ENCODE measurements around the gene PRKAG2. TPM values are rescaled to one million over a fixed set of nuclear protein-coding genes. Genes with fewer than 3 reads are reported as not detected.

PRKAG2 gene
- total and polyA plus RNA-seq, 4 donors: 3.6 to 25.1 (median 16.8) TPM

GRCh38 chr7:151566897-151567320 is 310.0 kb downstream of the PRKAG2 start:
- TF ChIP-seq HNF4G (IDR thresholded peaks at IDR 0.05) (no peak), YY1 (IDR thresholded peaks at IDR 0.05) (no peak), SP1 (IDR thresholded peaks at IDR 0.05) (no peak), FOXA1 (IDR thresholded peaks at IDR 0.05) (no peak)
- Histone ChIP-seq H3K27me3 (ENCODE audit: control insufficient read depth in 4 of 4, insufficient read depth in 4 of 4, low read length in 3 of 4) (no peaks in the 10 kb centered on the region), H3K27ac (ENCODE audit: low read depth in 1 of 2, low read length in 2 of 2) (no peak overlapping the region), H3K9me3 (ENCODE audit: control insufficient read depth in 4 of 4, low read length in 3 of 4) (no peaks in the 10 kb centered on the region), H3K4me1 (ENCODE audit: control insufficient read depth in 4 of 4, insufficient read depth in 4 of 4, low read length in 3 of 4) (no peaks in the 10 kb centered on the region), H3K9ac (ENCODE audit: low read depth in 1 of 2, low read length in 2 of 2) (no peak overlapping the region), H3K4me3 (ENCODE audit: low read depth in 1 of 3, low read length in 3 of 3) (no peak overlapping the region), H3K36me3 (ENCODE audit: control insufficient read depth in 4 of 4, insufficient read depth in 3 of 4, low read depth in 1 of 4, low read length in 3 of 4) (peaks cover 8 to 45% (median 34%) of the 10 kb centered on the region in 4 donors)
- DNase-seq (ENCODE audit: low spot score): no peak
- 83% methylated on average over 8 of the region's 8 CpGs for WGBS

GRCh38 chr7:151565541-151565940 is 311.4 kb downstream of the PRKAG2 start:
- DNase-seq (ENCODE audit: low spot score): no peak
- 87% methylated on average over 9 of the region's 9 CpGs for WGBS

More at GRCh38 chr7:151565541-151565940, 311.4 kb downstream of the PRKAG2 start:
- H3K9ac ChIP-seq (ENCODE audit: low read depth in 1 of 2, low read length in 2 of 2): no peak overlapping the region
- H3K4me3 ChIP-seq (ENCODE audit: low read depth in 1 of 3, low read length in 3 of 3): no peak overlapping the region
- H3K27me3 ChIP-seq (ENCODE audit: control insufficient read depth in 4 of 4, insufficient read depth in 4 of 4, low read length in 3 of 4): no peaks in the 10 kb centered on the region
- H3K4me1 ChIP-seq (ENCODE audit: control insufficient read depth in 4 of 4, insufficient read depth in 4 of 4, low read length in 3 of 4): peaks cover 0 to 2% (median 0%) of the 10 kb centered on the region in 4 donors
- TF ChIP-seq HNF4A (conservative IDR thresholded peaks at IDR 0.05) (no peak), SP1 (IDR thresholded peaks at IDR 0.05) (no peak), FOXA2 (IDR thresholded peaks at IDR 0.05) (no peak), JUND (IDR thresholded peaks at IDR 0.05) (no peak), HNF4G (IDR thresholded peaks at IDR 0.05) (no peak), RXRA (IDR thresholded peaks at IDR 0.05) (no peak), RAD21 (IDR thresholded peaks at IDR 0.05) (no peak), ZBTB33 (IDR thresholded peaks at IDR 0.05) (no peak), FOXA1 (IDR thresholded peaks at IDR 0.05) (no peak), EGR1 (IDR thresholded peaks at IDR 0.05; ENCODE audit: low read depth in 2 of 2) (no peak), NR2F2 (IDR thresholded peaks at IDR 0.05) (no peak), YY1 (IDR thresholded peaks at IDR 0.05) (no peak), TAF1 (conservative IDR thresholded peaks at IDR 0.05) (no peak), GABPA (IDR thresholded peaks at IDR 0.05 in 1 of 2, conservative IDR thresholded peaks at IDR 0.05 in 1 of 2) (no peak)
- TF ChIP-seq, protein P1, sequence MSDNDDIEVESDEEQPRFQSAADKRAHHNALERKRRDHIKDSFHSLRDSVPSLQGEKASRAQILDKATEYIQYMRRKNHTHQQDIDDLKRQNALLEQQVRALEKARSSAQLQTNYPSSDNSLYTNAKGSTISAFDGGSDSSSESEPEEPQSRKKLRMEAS (IDR thresholded peaks at IDR 0.05): no peak
- TF ChIP-seq, protein P2, sequence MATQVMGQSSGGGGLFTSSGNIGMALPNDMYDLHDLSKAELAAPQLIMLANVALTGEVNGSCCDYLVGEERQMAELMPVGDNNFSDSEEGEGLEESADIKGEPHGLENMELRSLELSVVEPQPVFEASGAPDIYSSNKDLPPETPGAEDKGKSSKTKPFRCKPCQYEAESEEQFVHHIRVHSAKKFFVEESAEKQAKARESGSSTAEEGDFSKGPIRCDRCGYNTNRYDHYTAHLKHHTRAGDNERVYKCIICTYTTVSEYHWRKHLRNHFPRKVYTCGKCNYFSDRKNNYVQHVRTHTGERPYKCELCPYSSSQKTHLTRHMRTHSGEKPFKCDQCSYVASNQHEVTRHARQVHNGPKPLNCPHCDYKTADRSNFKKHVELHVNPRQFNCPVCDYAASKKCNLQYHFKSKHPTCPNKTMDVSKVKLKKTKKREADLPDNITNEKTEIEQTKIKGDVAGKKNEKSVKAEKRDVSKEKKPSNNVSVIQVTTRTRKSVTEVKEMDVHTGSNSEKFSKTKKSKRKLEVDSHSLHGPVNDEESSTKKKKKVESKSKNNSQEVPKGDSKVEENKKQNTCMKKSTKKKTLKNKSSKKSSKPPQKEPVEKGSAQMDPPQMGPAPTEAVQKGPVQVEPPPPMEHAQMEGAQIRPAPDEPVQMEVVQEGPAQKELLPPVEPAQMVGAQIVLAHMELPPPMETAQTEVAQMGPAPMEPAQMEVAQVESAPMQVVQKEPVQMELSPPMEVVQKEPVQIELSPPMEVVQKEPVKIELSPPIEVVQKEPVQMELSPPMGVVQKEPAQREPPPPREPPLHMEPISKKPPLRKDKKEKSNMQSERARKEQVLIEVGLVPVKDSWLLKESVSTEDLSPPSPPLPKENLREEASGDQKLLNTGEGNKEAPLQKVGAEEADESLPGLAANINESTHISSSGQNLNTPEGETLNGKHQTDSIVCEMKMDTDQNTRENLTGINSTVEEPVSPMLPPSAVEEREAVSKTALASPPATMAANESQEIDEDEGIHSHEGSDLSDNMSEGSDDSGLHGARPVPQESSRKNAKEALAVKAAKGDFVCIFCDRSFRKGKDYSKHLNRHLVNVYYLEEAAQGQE (IDR thresholded peaks at IDR 0.05): no peak
- TF ChIP-seq, protein P3, sequence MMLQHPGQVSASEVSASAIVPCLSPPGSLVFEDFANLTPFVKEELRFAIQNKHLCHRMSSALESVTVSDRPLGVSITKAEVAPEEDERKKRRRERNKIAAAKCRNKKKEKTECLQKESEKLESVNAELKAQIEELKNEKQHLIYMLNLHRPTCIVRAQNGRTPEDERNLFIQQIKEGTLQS (IDR thresholded peaks at IDR 0.05): no peak
- TF ChIP-seq, protein P4, sequence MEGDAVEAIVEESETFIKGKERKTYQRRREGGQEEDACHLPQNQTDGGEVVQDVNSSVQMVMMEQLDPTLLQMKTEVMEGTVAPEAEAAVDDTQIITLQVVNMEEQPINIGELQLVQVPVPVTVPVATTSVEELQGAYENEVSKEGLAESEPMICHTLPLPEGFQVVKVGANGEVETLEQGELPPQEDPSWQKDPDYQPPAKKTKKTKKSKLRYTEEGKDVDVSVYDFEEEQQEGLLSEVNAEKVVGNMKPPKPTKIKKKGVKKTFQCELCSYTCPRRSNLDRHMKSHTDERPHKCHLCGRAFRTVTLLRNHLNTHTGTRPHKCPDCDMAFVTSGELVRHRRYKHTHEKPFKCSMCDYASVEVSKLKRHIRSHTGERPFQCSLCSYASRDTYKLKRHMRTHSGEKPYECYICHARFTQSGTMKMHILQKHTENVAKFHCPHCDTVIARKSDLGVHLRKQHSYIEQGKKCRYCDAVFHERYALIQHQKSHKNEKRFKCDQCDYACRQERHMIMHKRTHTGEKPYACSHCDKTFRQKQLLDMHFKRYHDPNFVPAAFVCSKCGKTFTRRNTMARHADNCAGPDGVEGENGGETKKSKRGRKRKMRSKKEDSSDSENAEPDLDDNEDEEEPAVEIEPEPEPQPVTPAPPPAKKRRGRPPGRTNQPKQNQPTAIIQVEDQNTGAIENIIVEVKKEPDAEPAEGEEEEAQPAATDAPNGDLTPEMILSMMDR (IDR thresholded peaks at IDR 0.05; ENCODE audit: low read depth, low read length, missing input control): no peak
- peaks cover 8 to 48% (median 34%) of the 10 kb centered on the region in 4 donors for H3K36me3 ChIP-seq (ENCODE audit: control insufficient read depth in 4 of 4, insufficient read depth in 3 of 4, low read depth in 1 of 4, low read length in 3 of 4)
- no peak overlapping the region for H3K27ac ChIP-seq (ENCODE audit: low read depth in 1 of 2, low read length in 2 of 2)
- no peaks in the 10 kb centered on the region for H3K9me3 ChIP-seq (ENCODE audit: control insufficient read depth in 4 of 4, low read length in 3 of 4)
